HCT116 (cell line): Measurements from ENCODE around the gene SLC7A5. TPM values are rescaled to one million over a fixed set of nuclear protein-coding genes. Genes with fewer than 3 reads are reported as not detected.

Experiments
- ATAC-seq: fragments of 200-7000 bp; cut with Tn5 transposase; 2 replicates; pipeline ENCODE4 v1.9.1; 2020; ENCODE audit warnings: mild to moderate bottlenecking, moderate library complexity
- BruUV-seq: library from RNA; stranded (reverse); fragments of 400-500 nt; replicated peaks from 2 replicates; lab custom pipeline; 2021; lab: Mats Ljungman, UMichigan
- CTCF ChIA-PET: fragments of 300-600 bp; sonication (Branson Sonifier 250); formaldehyde crosslinking; loops from one replicate; lab custom pipeline; 2021; ENCODE audit warnings: antibody characterized with exemption; lab: Charles Lee
- POLR2A ChIA-PET: fragments of 300-600, 350-600 bp; sonication (Branson Sonifier 250); formaldehyde crosslinking; loops from one replicate; lab custom pipeline; 2021; ENCODE audit warnings: antibody characterized with exemption; lab: Charles Lee
- RAD21 ChIA-PET, 2 experiments: fragments of 300-600 bp; sonication (Branson Sonifier 250); formaldehyde crosslinking; loops; one replicate each; lab custom pipeline; 2023; ENCODE audit warnings: low total read pairs in 2 of 2; ENCODE audit not compliant: uncharacterized antibody in 2 of 2, unreplicated experiment in 2 of 2, low non-redundant PET in 1 of 2; lab: Charles Lee
- DNase-seq: peaks from one replicate; pipeline ENCODE4 v3.0.0-alpha.2; 2010; ENCODE audit warnings: low read depth, low spot score
- H2AFZ ChIP-seq: fragments of 200-600 bp; shearing (Covaris generic), sonication (generic); 2 replicates; pipeline ENCODE4 v1.6.1; 2017; ENCODE audit warnings: low read depth, mixed run types, mixed read lengths, antibody characterized with exemption, low read length; ENCODE audit not compliant: poor library complexity, severe bottlenecking
- H3K27ac ChIP-seq: 2 replicates; pipeline ENCODE4 v1.5.1; 2012; ENCODE audit warnings: low read depth, low read length
- H3K27me3 ChIP-seq: fragments of 200-600 bp; sonication (generic); 2 replicates; pipeline ENCODE4 v1.6.1; 2016; ENCODE audit warnings: mixed run types, low read length, mixed read lengths; ENCODE audit not compliant: insufficient read depth
- H3K36me3 ChIP-seq, 2 experiments: fragments of 200-500 bp in 1 of 2; fragments of 200-600 bp in 1 of 2; sonication (Bioruptor generic) in 1 of 2; sonication (generic) in 1 of 2; 2 replicates each; pipeline versions ENCODE4 v1.5.1 to v1.6.1; 2014 to 2016; ENCODE audit warnings: low read length in 2 of 2, inconsistent platforms in 1 of 2, mixed read lengths in 1 of 2, mixed run types in 1 of 2; ENCODE audit not compliant: insufficient read depth in 2 of 2, control insufficient read depth in 1 of 2
- H3K4me1 ChIP-seq, 2 experiments: fragments of 200-600 bp in 1 of 2; sonication (generic) in 1 of 2; 2 replicates each; pipeline versions ENCODE4 v1.5.1 to v1.6.1; 2012 to 2017; ENCODE audit warnings: low read length in 2 of 2, inconsistent platforms in 1 of 2, mild to moderate bottlenecking in 1 of 2, mixed read lengths in 1 of 2, mixed run types in 1 of 2, moderate library complexity in 1 of 2; ENCODE audit not compliant: insufficient read depth in 2 of 2, control insufficient read depth in 1 of 2
- H3K4me2 ChIP-seq: fragments of 200-600 bp; sonication (generic); 2 replicates; pipeline ENCODE4 v1.6.1; 2017; ENCODE audit warnings: mixed run types, low read length, mixed read lengths
- H3K4me3 ChIP-seq, 2 experiments: fragments of 200-600 bp in 1 of 2; sonication (generic) in 1 of 2; replicated peaks in 1 of 2; 2 replicates each; pipeline ENCODE4 v1.5.1; 2011 to 2016; ENCODE audit warnings: low read length in 2 of 2, control low read depth in 1 of 2, low read depth in 1 of 2, mild to moderate bottlenecking in 1 of 2, mixed read lengths in 1 of 2, mixed run types in 1 of 2
- H3K79me2 ChIP-seq: fragments of 200-600 bp; sonication (generic); 2 replicates; pipeline ENCODE4 v1.6.1; 2017; ENCODE audit warnings: mild to moderate bottlenecking, mixed run types, low read length, moderate library complexity, mixed read lengths; ENCODE audit not compliant: insufficient read depth
- H3K9ac ChIP-seq: fragments of 200-600 bp; sonication (generic); 2 replicates; pipeline ENCODE4 v1.6.1; 2016; ENCODE audit warnings: low read length, mixed read lengths
- H3K9me2 ChIP-seq: fragments of 200-600 bp; sonication (generic), shearing (Covaris generic); 2 replicates; pipeline ENCODE4 v1.6.1; 2017; ENCODE audit warnings: mixed run types, mild to moderate bottlenecking, moderate library complexity; ENCODE audit not compliant: insufficient read depth
- H3K9me3 ChIP-seq, 2 experiments: fragments of 200-500 bp in 1 of 2; fragments of 200-600 bp in 1 of 2; sonication (Bioruptor generic) in 1 of 2; sonication (generic) in 1 of 2; 2 replicates each; pipeline ENCODE4 v1.6.1; 2014 to 2017; ENCODE audit warnings: low read length in 2 of 2, mixed read lengths in 2 of 2, inconsistent platforms in 1 of 2, low read depth in 1 of 2, mild to moderate bottlenecking in 1 of 2, mixed run types in 1 of 2, moderate library complexity in 1 of 2; ENCODE audit not compliant: control insufficient read depth in 1 of 2, insufficient read depth in 1 of 2
- H4K20me1 ChIP-seq: fragments of 200-600 bp; sonication (generic), shearing (Covaris generic); 2 replicates; pipeline ENCODE4 v1.6.1; 2017; ENCODE audit warnings: mixed run types, mild to moderate bottlenecking, moderate library complexity; ENCODE audit not compliant: insufficient read depth
- CBX3 ChIP-seq: IDR thresholded peaks from 2 replicates; pipeline ENCODE4 v1.6.1; 2012; ENCODE audit warnings: low read depth
- EZH2phosphoT487 ChIP-seq: fragments of 200-600 bp; IDR thresholded peaks from 2 replicates; pipeline ENCODE4 v1.6.1; 2018; ENCODE audit warnings: antibody characterized with exemption, borderline replicate concordance
- FOSL1 ChIP-seq: IDR thresholded peaks from 2 replicates; pipeline ENCODE4 v1.6.1; 2012; ENCODE audit warnings: low read depth
- POLR2A ChIP-seq: IDR thresholded peaks from 2 replicates; pipeline ENCODE4 v1.7.0; 2011; ENCODE audit warnings: borderline replicate concordance; ENCODE audit not compliant: insufficient read depth, insufficient read length; ENCODE audit errors: extremely low read depth
- POLR2AphosphoS5 ChIP-seq: IDR thresholded peaks from 2 replicates; pipeline ENCODE4 v1.6.1; 2011; ENCODE audit warnings: mild to moderate bottlenecking, low read depth, low read length, moderate library complexity
- SP1 ChIP-seq: IDR thresholded peaks from 2 replicates; pipeline ENCODE4 v1.6.1; 2012; ENCODE audit warnings: low read depth
- SRF ChIP-seq: IDR thresholded peaks from 2 replicates; pipeline ENCODE4 v1.6.1; 2012; ENCODE audit warnings: low read depth
- TCF7L2 ChIP-seq: IDR thresholded peaks from 2 replicates; pipeline ENCODE4 v1.7.0; 2011; ENCODE audit warnings: borderline replicate concordance, inconsistent platforms; ENCODE audit not compliant: insufficient read depth, insufficient read length; ENCODE audit errors: extremely low read depth
- intact Hi-C: fragments of 100-400 bp; cut with micrococcal nuclease; formaldehyde crosslinking; loops from 2 replicates; pipeline ENCODE4 v1.10.0; 2022
- total RNA-seq: library from RNA; stranded (reverse); gene quantifications from one replicate; pipeline ENCODE4 v1.2.1, GENCODE V29; 2021; ENCODE audit not compliant: unreplicated experiment
- TF ChIP-seq, protein P1 (sequence below): IDR thresholded peaks from 2 replicates; pipeline ENCODE4 v1.6.1; 2012; ENCODE audit warnings: low read depth
- TF ChIP-seq, protein P2 (sequence below), 3 experiments: fragments of 200-600 bp in 1 of 3; sonication (generic) in 1 of 3; IDR thresholded peaks in 2 of 3; conservative IDR thresholded peaks in 1 of 3; 2 replicates each; pipeline ENCODE4 v1.5.1; 2012 to 2017; ENCODE audit warnings: low read depth in 2 of 3, low read length in 2 of 3, antibody characterized with exemption in 1 of 3, borderline replicate concordance in 1 of 3, control low read depth in 1 of 3, mild to moderate bottlenecking in 1 of 3, mixed read lengths in 1 of 3, mixed run types in 1 of 3, moderate library complexity in 1 of 3; ENCODE audit not compliant: insufficient read depth in 1 of 3
- TF ChIP-seq, protein P3 (sequence below): IDR thresholded peaks from 2 replicates; pipeline ENCODE4 v1.6.1; 2012
- TF ChIP-seq, protein P4 (sequence below): IDR thresholded peaks from 2 replicates; pipeline ENCODE4 v1.6.1; 2012

Gene SLC7A5
- total RNA-seq, 1 experiment from 2014 or later = 482 TPM

DNA sequence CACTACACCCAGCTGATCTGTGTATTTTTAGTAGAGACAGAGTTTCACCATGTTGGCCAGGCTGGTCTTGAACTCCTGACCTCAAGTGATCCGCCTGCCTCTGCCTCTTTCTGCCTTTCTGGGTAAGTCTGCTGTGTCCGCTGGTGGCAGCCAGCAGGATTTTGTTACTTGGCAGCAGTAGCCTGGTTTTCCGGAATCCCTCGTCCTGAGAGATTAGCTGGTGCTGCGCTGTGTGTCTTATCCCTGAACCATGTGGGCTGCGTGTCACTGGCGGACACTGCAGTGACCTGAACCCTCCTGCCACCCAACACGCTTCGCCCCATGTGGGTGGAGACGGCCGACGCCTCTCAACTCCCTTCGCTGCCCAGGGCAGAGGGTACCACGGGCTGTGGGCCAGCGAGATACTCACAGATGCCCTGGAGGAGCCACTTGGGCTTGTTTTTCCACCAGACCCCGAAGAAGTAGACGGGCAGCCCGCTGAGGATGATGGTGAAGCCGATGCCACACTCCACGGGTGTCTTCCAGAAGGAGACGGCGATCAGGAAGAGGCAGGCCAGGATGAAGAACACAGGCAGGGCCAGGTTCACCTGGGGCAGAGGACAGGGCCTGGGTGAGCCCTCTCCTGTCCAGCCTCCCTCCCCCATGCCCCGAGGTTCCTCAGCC is 35.2 kb downstream of the SLC7A5 start:
- Histone ChIP-seq H3K27me3 (no peaks in the 10 kb centered on the region), H3K36me3 (peaks cover 53 to 88% of the 10 kb centered on the region in 2 experiments; a peak in 3 of 4 replicates), H3K4me2 (no peak overlapping the region), H3K4me3 (no peak overlapping the region), H4K20me1 (peaks cover under 1% of the 10 kb centered on the region; the same call in 1 of the 2 replicates), H3K27ac (no peak overlapping the region), H3K9me2 (no peaks in the 10 kb centered on the region), H3K9ac (no peak overlapping the region), H3K79me2 (peaks cover 4% of the 10 kb centered on the region; the same call in 1 of the 2 replicates), H2AFZ (no peak overlapping the region), H3K9me3 (no peaks in the 10 kb centered on the region), H3K4me1 (no peaks in the 10 kb centered on the region)
- no peak for DNase-seq
- ChIA-PET RAD21 (no interaction called here), CTCF (no interaction called here), POLR2A (interaction anchor here (1.0 to 1.2 kb wide), 2 partner anchors 18 to 27 kb away, joined by 3 read pairs; no protein-coding TSS in a partner anchor)
- 0 out of 2 replicates have a peak, but pooled peaks have one; percentile 16 for TF ChIP-seq POLR2AphosphoS5
- TF ChIP-seq, protein P1, sequence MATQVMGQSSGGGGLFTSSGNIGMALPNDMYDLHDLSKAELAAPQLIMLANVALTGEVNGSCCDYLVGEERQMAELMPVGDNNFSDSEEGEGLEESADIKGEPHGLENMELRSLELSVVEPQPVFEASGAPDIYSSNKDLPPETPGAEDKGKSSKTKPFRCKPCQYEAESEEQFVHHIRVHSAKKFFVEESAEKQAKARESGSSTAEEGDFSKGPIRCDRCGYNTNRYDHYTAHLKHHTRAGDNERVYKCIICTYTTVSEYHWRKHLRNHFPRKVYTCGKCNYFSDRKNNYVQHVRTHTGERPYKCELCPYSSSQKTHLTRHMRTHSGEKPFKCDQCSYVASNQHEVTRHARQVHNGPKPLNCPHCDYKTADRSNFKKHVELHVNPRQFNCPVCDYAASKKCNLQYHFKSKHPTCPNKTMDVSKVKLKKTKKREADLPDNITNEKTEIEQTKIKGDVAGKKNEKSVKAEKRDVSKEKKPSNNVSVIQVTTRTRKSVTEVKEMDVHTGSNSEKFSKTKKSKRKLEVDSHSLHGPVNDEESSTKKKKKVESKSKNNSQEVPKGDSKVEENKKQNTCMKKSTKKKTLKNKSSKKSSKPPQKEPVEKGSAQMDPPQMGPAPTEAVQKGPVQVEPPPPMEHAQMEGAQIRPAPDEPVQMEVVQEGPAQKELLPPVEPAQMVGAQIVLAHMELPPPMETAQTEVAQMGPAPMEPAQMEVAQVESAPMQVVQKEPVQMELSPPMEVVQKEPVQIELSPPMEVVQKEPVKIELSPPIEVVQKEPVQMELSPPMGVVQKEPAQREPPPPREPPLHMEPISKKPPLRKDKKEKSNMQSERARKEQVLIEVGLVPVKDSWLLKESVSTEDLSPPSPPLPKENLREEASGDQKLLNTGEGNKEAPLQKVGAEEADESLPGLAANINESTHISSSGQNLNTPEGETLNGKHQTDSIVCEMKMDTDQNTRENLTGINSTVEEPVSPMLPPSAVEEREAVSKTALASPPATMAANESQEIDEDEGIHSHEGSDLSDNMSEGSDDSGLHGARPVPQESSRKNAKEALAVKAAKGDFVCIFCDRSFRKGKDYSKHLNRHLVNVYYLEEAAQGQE = no peak
- ATAC-seq = no peak
- no TSS peak for BruUV-seq
- intact Hi-C loops = no loop called here

- no peak overlapping the region; the same call in 1 of the 2 replicates for H3K27ac ChIP-seq
- peaks cover 52 to 82% of the 10 kb centered on the region in 2 experiments; a peak in 3 of 4 replicates for H3K36me3 ChIP-seq
- H3K4me2 ChIP-seq = no peak overlapping the region
- no peaks in the 10 kb centered on the region; the same call in 1 of the 2 replicates for H4K20me1 ChIP-seq
- no TSS peak for BruUV-seq
- ChIA-PET CTCF (no interaction called here), RAD21 (no interaction called here), POLR2A (interaction anchor here (1.0 to 1.2 kb wide), 2 partner anchors 18 to 27 kb away, joined by 3 read pairs; no protein-coding TSS in a partner anchor)
- no peaks in the 10 kb centered on the region for H3K4me1 ChIP-seq
- no peaks in the 10 kb centered on the region for H3K9me2 ChIP-seq
- intact Hi-C loops = no loop called here
- H3K9ac ChIP-seq = no peak overlapping the region
- peaks cover 4% of the 10 kb centered on the region; the same call in 1 of the 2 replicates for H3K79me2 ChIP-seq
- no peak for ATAC-seq
- H3K4me3 ChIP-seq = no peak overlapping the region
- H2AFZ ChIP-seq = no peak overlapping the region
- no peak for DNase-seq
- no peaks in the 10 kb centered on the region for H3K27me3 ChIP-seq
- no peaks in the 10 kb centered on the region for H3K9me3 ChIP-seq
- TF ChIP-seq, protein P2, sequence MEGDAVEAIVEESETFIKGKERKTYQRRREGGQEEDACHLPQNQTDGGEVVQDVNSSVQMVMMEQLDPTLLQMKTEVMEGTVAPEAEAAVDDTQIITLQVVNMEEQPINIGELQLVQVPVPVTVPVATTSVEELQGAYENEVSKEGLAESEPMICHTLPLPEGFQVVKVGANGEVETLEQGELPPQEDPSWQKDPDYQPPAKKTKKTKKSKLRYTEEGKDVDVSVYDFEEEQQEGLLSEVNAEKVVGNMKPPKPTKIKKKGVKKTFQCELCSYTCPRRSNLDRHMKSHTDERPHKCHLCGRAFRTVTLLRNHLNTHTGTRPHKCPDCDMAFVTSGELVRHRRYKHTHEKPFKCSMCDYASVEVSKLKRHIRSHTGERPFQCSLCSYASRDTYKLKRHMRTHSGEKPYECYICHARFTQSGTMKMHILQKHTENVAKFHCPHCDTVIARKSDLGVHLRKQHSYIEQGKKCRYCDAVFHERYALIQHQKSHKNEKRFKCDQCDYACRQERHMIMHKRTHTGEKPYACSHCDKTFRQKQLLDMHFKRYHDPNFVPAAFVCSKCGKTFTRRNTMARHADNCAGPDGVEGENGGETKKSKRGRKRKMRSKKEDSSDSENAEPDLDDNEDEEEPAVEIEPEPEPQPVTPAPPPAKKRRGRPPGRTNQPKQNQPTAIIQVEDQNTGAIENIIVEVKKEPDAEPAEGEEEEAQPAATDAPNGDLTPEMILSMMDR (IDR thresholded peaks at IDR 0.05 in 2 of 3, conservative IDR thresholded peaks at IDR 0.05 in 1 of 3; ENCODE audit: borderline replicate concordance in 1 of 3, insufficient read depth in 1 of 3, low read depth in 2 of 3, low read length in 2 of 3) = no peak
- TF ChIP-seq TCF7L2 (no peak), POLR2A (no peak), SP1 (no peak), EZH2phosphoT487 (no peak), CBX3 (no peak), SRF (no peak), FOSL1 (no peak)
- TF ChIP-seq, protein P3, sequence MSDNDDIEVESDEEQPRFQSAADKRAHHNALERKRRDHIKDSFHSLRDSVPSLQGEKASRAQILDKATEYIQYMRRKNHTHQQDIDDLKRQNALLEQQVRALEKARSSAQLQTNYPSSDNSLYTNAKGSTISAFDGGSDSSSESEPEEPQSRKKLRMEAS = no peak
- TF ChIP-seq, protein P4, sequence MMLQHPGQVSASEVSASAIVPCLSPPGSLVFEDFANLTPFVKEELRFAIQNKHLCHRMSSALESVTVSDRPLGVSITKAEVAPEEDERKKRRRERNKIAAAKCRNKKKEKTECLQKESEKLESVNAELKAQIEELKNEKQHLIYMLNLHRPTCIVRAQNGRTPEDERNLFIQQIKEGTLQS = no peak
Measured at GRCh38 chr16:87833548-87833947, 35.8 kb downstream of the SLC7A5 start.
